Kidney epithelial cell (primary cell): ENCODE measurements around the gene DCAF6. TPM values are rescaled to one million over a fixed set of nuclear protein-coding genes. Genes with fewer than 3 reads are reported as not detected.

Experiments used
- DNase-seq: peaks from one replicate; pipeline ENCODE4 v3.0.0-alpha.2; 2010; ENCODE audit warnings: low read depth
- H3K27me3 ChIP-seq: 2 replicates; pipeline ENCODE4 v1.6.0; 2011; ENCODE audit warnings: low read length; ENCODE audit not compliant: control insufficient read depth, insufficient read depth
- H3K36me3 ChIP-seq: 2 replicates; pipeline ENCODE4 v1.5.1; 2011; ENCODE audit warnings: low read length; ENCODE audit not compliant: control insufficient read depth, insufficient read depth
- H3K4me3 ChIP-seq: 2 replicates; pipeline ENCODE4 v1.5.1; 2011; ENCODE audit warnings: low read depth, mild to moderate bottlenecking, control low read depth, low read length
- CTCF ChIP-seq: IDR thresholded peaks from 2 replicates; pipeline ENCODE4 v1.5.1; 2011; ENCODE audit warnings: mild to moderate bottlenecking, moderate library complexity, low read length, control low read depth, inconsistent platforms; ENCODE audit not compliant: insufficient read depth, poor library complexity, severe bottlenecking
- total RNA-seq: library from RNA; depleted of rRNA; stranded (reverse); fragments of >200 nt; gene quantifications from 2 replicates; pipeline ENCODE4 v1.2.3, GENCODE V29; 2015

Gene DCAF6
- total RNA-seq, 1 donor from 2014 or later: 27.2 TPM

- no peak overlapping the region for H3K4me3 ChIP-seq
- TF ChIP-seq CTCF: no peak
- H3K36me3 ChIP-seq: no peaks in the 10 kb centered on the region
- no peaks in the 10 kb centered on the region for H3K27me3 ChIP-seq
- DNase-seq: no peak
Observed at GRCh38 chr1:167900907-167901306, 35.6 kb upstream of the DCAF6 start.

- no peaks in the 10 kb centered on the region for H3K36me3 ChIP-seq
- no peaks in the 10 kb centered on the region for H3K27me3 ChIP-seq
- H3K4me3 ChIP-seq: no peak overlapping the region
- TF ChIP-seq CTCF: no peak
- DNase-seq: no peak
Observed at GRCh38 chr1:167904652-167905130, 31.8 kb upstream of the DCAF6 start.

GRCh38 chr1:167905182-167905581 is 31.3 kb upstream of the DCAF6 start:
- DNase-seq: no peak
- Histone ChIP-seq H3K36me3 (no peaks in the 10 kb centered on the region), H3K4me3 (no peak overlapping the region), H3K27me3 (no peaks in the 10 kb centered on the region)
- TF ChIP-seq CTCF: no peak

GRCh38 chr1:167905671-167906070 is 30.8 kb upstream of the DCAF6 start:
- TF ChIP-seq CTCF: no peak
- Histone ChIP-seq H3K4me3 (no peak overlapping the region), H3K36me3 (no peaks in the 10 kb centered on the region), H3K27me3 (no peaks in the 10 kb centered on the region)
- no peak for DNase-seq

- H3K27me3 ChIP-seq: no peaks in the 10 kb centered on the region
- DNase-seq: no peak
Observed at GRCh38 chr1:167909691-167910180, 26.7 kb upstream of the DCAF6 start.

More at GRCh38 chr1:167909691-167910180, 26.7 kb upstream of the DCAF6 start:
- Histone ChIP-seq H3K36me3 (no peaks in the 10 kb centered on the region), H3K4me3 (no peak overlapping the region)
- no peak for TF ChIP-seq CTCF
